ENCODE results near the gene SEL1L3.

The SEL1L3 gene

GRCh38 chr4:25845841-25846653, 16.7 kb downstream of the SEL1L3 start:
- no peak for DNase-seq

- DNase-seq = no peak
These were observed 17.7 kb downstream of the SEL1L3 start for GRCh38 chr4:25844961-25845712.

GRCh38 chr4:25843340-25844097, 19.3 kb downstream of the SEL1L3 start:
- peak; percentile 43 to 44 for DNase-seq

- DNase-seq = no peak
These were observed 20.5 kb downstream of the SEL1L3 start for GRCh38 chr4:25842229-25842845.

- DNase-seq = no peak
These were observed 23.1 kb downstream of the SEL1L3 start for GRCh38 chr4:25839687-25840086.

- no peak for DNase-seq
These were observed 23.6 kb downstream of the SEL1L3 start for GRCh38 chr4:25839233-25839632.

GRCh38 chr4:25838526-25838925, 24.3 kb downstream of the SEL1L3 start:
- no peak for DNase-seq

DNA sequence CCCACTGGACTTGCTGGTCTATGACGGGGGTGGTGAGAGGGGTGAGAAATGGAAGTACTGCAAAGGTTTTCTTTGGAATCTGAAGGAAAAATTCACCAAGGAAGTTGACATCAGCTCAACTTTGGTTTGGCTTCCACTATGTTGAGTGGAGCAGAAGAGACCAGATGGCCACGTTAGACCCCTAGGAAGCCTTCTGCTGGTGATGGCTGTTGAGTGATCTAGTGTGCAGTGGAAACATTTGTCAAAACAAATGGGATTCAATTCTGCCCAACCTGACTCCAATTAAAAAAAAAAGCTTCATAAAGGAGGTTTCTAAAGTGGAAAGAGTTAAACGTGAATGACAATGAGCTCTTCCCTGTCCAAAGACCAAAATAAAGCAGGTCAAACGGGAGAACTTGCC, 25.7 kb downstream of the SEL1L3 start:
- DNase-seq = peak in 1 of 2 experiments; percentile 58

GRCh38 chr4:25835384-25835783, 27.4 kb downstream of the SEL1L3 start:
- DNase-seq = no peak

DNA sequence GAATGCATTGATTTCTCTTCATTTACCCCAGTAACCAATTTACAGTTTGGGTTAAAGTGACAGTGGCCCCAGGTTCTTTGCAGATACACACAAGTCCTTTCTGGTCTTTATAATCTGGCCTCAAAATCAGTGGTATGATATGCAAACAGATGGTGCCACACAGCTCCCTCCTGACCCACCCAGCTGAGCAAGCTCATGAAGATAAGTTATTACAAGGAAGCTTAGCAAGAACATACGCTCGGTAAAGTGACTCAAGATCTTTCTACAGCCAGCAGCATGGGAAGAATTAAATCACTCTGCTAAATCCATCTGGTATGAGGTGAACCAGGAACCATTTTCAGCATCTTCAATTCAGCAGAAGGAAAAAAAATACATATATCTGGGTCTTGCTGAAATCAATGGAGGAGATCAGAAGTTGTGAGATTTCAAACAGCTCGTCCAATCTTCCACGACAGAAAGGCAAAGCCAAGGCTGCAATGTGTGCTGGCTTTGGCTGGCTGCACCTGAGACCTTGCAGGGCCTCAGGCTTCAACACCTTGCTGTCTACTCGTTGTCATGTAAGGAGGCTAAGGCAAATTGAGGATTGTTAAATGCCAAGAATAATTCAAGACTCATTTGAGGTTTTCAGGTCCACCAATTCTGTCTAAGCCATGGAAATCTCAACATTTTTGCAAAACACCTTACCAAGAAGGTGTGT, 28.2 kb downstream of the SEL1L3 start:
- no peak for DNase-seq

GRCh38 chr4:25830548-25830947, 32.2 kb downstream of the SEL1L3 start:
- DNase-seq = no peak

GRCh38 chr4:25827897-25828296, 34.9 kb downstream of the SEL1L3 start:
- no peak for DNase-seq

GRCh38 chr4:25827373-25827772, 35.4 kb downstream of the SEL1L3 start:
- DNase-seq = peak in 1 of 2 experiments; percentile 9

DNA sequence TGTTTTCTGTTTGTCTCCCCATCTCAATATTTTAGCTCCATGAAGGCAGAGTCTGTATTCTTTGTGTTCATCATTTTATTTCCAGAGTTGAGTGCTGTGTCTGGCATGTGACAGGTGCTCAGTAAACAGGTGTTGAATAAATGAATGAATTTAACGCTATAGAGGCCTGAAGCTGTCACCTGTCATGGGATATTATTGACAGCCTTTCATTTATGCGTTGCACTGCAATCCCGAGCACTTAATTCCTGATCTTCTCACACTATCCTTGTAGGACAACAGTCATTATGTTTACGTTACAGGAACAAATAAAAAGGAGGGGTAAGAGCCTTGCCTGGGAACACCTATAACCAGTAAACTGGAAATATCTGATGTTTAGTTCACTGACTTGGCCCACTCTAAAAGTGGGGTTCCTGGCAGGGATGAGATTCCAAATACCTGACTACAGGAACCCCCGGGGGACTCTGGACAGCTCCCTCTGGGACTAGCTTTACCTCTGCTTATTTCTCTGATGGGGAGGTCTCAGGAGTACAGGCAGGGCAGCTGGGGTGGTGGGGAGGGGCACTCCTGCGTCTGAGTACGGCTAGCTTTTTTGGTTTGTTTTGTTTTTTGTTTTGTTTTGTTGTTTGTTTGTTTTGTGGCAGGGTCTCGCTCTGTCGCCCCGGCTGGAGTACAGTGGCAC, 36.6 kb downstream of the SEL1L3 start:
- DNase-seq = no peak

DNA sequence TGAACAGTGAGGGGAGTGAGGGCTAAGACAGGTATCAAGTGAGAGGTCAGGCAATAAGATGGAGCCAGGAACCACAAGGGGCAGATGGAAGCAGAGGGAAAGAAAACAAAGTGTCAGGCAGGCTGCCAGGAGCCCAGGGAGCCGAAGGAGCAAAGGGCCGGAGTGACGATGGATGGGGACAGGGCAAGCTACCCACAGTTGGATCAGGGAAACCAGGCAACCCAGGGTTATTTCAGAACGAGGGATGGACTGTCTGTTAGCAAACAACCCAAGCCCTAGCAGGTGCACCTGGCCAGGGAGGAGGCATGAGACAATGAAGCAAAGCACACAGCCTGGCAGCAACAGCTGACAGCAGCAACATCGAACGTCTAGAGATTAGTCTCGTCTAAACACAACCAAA, 39.2 kb downstream of the SEL1L3 start:
- DNase-seq = no peak

DNA sequence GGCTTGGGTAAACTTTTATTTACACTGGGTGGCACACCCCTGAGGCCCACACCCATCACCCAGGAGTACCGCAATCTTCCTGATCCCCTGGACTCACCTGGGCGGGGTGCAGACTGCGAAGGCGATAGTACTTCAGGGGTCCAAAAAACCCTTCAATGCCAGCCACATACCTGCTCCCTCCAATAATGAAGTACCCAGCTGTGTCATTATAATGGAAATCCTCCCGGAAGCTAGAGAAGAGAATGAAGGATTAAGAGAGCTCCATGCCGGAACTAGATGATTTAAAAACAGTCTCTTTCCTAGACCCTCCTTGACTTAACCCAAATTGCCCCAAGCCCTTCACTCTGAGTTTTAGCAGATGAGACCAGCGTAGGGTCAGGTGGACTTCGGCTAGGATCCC, 40.9 kb downstream of the SEL1L3 start:
- no peak for DNase-seq

DNA sequence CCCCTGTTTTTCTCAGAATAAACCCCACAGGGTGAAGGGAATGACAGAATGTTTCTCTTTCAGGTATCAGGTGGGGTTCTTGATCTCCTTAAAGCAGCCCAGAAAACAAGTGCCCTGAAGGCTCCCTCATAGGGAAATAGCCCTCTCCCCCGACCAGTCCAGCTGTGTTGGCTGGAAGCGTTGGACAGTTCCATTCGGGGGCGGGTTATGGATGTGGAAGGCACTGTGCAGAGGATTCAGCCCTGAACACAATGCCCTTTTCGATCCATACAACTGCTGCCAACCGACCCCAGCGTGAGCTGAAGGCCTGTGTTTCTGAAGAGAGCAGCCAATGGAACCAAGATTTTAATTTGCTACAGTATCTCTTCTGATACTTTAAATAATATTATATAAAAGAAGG, 41.5 kb downstream of the SEL1L3 start:
- DNase-seq = no peak

DNA sequence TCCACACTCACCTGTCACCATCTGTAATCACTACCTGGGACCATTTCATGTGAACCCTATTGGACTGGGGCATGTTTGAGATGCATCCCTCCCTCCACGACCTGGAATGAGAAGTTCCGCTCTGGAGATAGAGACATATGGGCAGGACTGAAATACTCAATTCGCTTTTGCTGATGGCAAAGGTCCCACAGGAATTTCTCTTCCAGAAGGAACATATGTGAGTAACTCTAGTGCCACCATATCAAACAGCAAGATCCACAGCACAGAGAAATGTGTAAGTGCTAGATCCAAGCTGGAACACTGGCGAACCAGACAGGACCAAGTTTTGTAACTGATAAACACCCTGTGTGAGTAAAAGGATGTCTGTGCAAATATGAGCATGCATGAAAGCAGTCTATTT, 43.9 kb downstream of the SEL1L3 start:
- peak in 1 of 2 experiments; percentile 69 for DNase-seq

- no peak for DNase-seq
These were observed 44.4 kb downstream of the SEL1L3 start for GRCh38 chr4:25818371-25818871.

DNA sequence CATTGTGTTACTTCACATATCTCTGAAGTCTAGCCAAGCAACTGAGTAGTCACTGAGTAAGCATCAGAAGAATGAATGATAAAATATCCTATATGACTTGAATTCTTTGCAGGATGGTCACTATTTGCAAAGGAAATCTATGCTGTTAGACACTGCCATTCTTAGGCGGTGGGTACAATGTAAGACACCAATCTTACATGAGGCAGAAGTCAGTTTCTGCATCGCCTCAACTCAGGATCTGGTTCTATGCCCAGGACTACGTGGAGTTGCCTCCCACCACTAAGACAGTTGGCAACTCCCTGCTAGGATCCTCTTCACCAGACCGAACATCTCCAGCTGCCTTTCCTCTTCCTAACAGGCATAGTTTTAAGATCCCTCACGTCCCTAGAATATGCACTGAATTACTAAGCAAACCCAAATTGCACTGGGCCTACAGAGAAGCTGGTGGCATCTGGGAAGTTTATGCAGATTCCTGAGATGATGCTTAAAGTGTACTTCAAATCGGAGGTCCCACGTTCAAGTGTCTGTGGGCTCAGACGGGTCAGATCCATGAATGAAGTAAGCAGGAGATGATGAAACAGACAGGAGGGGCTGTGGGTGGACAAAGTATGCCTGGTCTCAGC, 45.6 kb downstream of the SEL1L3 start:
- DNase-seq = no peak

DNA sequence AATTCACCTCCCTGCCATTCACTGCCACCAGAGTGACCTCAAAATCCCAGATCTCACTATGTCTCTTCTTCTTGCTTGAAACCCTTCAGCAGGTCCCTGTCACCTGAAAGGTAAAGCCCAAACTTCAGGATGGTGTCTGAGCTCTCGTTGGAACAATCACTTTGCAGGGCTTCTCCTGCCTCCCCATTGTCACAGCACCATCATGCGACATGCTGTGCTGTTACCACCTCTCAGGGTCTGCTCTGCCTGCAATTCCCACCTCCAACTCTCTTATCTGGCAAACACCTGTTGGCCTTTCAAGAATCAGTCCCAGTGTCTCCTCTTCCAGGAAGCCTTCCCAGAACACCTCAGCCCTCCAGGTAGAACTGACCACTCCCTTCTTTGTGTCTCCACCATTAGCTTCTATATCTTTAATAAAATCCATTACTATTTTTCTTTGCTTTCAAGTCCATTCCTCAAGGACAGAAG, 46.2 kb downstream of the SEL1L3 start:
- no peak for DNase-seq
